Endothelial cell (in vitro differentiated cells): ENCODE results near the gene KCNIP1. TPM values are rescaled to one million over a fixed set of nuclear protein-coding genes. Genes with fewer than 3 reads are reported as not detected.

ENCODE experiments used
- DNase-seq: peaks from one replicate; pipeline ENCODE4 v3.0.0; 2021; ENCODE audit warnings: low spot score
- H3K27ac Mint-ChIP-seq: one replicate; pipeline ENCODE4 v1.8.0; 2021; ENCODE audit warnings: mixed read lengths, inconsistent platforms; ENCODE audit not compliant: unreplicated experiment
- H3K27me3 Mint-ChIP-seq: one replicate; pipeline ENCODE4 v1.8.0; 2021; ENCODE audit warnings: mild to moderate bottlenecking, moderate library complexity, mixed read lengths, inconsistent platforms; ENCODE audit not compliant: unreplicated experiment
- H3K36me3 Mint-ChIP-seq: one replicate; pipeline ENCODE4 v1.8.0; 2021; ENCODE audit warnings: mild to moderate bottlenecking, low read depth, mixed read lengths, inconsistent platforms; ENCODE audit not compliant: unreplicated experiment
- H3K4me1 Mint-ChIP-seq: one replicate; pipeline ENCODE4 v1.8.0; 2021; ENCODE audit warnings: mild to moderate bottlenecking, mixed read lengths, inconsistent platforms; ENCODE audit not compliant: unreplicated experiment
- H3K4me3 Mint-ChIP-seq: one replicate; pipeline ENCODE4 v1.8.0; 2021; ENCODE audit warnings: mild to moderate bottlenecking, mixed read lengths, inconsistent platforms; ENCODE audit not compliant: unreplicated experiment
- H3K9me3 Mint-ChIP-seq: one replicate; pipeline ENCODE4 v1.8.0; 2021; ENCODE audit warnings: mixed read lengths, inconsistent platforms; ENCODE audit not compliant: unreplicated experiment
- CTCF ChIP-seq: fragments of 200-600 bp; sonication (generic); IDR thresholded peaks from one replicate; pipeline ENCODE4 v1.5.0; 2021; ENCODE audit warnings: antibody characterized with exemption; ENCODE audit not compliant: unreplicated experiment
- total RNA-seq: library from RNA; stranded (reverse); fragmentation: NEBNext Ultra II Directional; extraction: Animal tissue kit (Norgen Biotek cat#: 25700); gene quantifications from one replicate; pipeline ENCODE4 v1.2.1, GENCODE V29; 2021; ENCODE audit not compliant: unreplicated experiment

The KCNIP1 gene
- total RNA-seq, 1 donor from 2014 or later, result 6.1 TPM

- Mint-ChIP-seq H3K36me3 (no peaks in the 10 kb centered on the region), H3K27me3 (peaks cover 7% of the 10 kb centered on the region), H3K4me1 (peaks cover 14% of the 10 kb centered on the region), H3K9me3 (no peaks in the 10 kb centered on the region), H3K4me3 (no peak overlapping the region), H3K27ac (no peak overlapping the region)
- TF ChIP-seq CTCF, result no peak
- DNase-seq, result no peak
Observed at GRCh38 chr5:170519549-170519948, 15.7 kb downstream of the KCNIP1 start.

DNA sequence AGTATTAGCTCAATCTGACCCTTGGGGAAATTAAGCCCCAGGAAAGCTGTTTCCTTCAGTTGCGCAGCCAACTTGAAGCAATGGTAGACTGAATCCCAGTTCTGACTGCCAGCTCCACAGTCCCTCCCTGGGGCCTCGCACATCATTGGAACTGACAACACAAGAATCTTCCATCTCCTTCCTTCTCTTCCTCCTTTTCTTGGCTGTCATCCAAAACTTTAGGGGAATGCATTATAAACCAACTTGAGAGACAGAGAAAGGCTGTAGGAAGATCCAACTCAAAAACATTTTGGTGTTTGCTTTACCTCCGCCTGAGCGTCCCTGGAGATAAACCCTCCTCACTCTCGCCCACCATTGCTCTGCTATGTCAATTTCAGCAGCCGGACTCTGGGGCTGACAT, 16.6 kb downstream of the KCNIP1 start:
- Mint-ChIP-seq H3K4me1 (peaks cover 14% of the 10 kb centered on the region), H3K9me3 (no peaks in the 10 kb centered on the region), H3K36me3 (no peaks in the 10 kb centered on the region), H3K4me3 (no peak overlapping the region), H3K27ac (no peak overlapping the region), H3K27me3 (peaks cover 7% of the 10 kb centered on the region)
- no peak for TF ChIP-seq CTCF
- no peak for DNase-seq

GRCh38 chr5:170522211-170523141, 18.7 kb downstream of the KCNIP1 start:
- Mint-ChIP-seq H3K36me3 (no peaks in the 10 kb centered on the region), H3K4me1 (peaks cover 14% of the 10 kb centered on the region), H3K9me3 (no peaks in the 10 kb centered on the region), H3K27me3 (peaks cover 7% of the 10 kb centered on the region), H3K4me3 (no peak overlapping the region), H3K27ac (no peak overlapping the region)
- TF ChIP-seq CTCF, result no peak
- DNase-seq, result no peak

DNA sequence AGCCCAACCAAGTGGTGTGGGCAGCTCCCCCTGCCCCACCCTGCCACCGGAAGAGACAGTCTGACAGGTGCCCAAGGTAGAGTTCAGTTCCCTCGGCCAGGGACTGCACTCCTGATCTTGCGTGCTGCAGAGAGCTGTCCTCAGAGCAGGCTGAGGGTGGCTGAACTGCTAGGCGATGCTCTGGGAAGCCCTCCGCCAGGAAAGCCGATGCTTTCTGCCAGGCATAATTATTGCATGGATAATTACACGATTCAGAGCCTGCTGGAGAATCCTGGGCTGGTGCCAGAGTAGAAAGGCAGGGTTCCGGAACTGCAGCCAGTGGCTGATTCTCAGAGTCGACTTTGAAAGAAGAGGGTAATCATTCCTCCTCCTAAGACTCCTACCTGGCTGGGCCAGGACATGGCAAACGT, 19.3 kb downstream of the KCNIP1 start:
- Mint-ChIP-seq H3K27ac (no peak overlapping the region), H3K36me3 (no peaks in the 10 kb centered on the region), H3K27me3 (peaks cover 7% of the 10 kb centered on the region), H3K9me3 (no peaks in the 10 kb centered on the region), H3K4me1 (peaks cover 14% of the 10 kb centered on the region), H3K4me3 (no peak overlapping the region)
- no peak for DNase-seq
- no peak for TF ChIP-seq CTCF

DNA sequence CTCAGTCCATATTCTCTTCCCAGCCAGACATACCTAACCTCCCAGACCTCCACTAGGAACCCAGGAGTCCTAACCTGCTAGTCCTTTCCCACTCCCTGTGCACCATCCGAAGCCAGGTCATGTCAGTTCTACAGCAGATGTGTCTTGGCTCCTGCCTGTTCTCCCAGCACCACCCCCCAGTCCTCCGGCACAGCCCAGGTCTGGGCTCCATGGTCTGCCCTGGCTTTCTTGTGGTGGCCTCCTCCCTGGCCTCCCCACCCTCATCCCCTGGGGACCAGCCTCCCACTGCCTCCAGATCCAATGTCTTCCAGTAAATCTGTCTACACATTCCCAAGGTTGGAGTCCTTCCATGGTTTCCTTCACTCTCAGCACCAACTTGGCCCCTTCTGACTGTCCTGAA, 20.0 kb downstream of the KCNIP1 start:
- no peaks in the 10 kb centered on the region for H3K36me3 Mint-ChIP-seq
- peaks cover 14% of the 10 kb centered on the region for H3K4me1 Mint-ChIP-seq
- no peaks in the 10 kb centered on the region for H3K9me3 Mint-ChIP-seq
- no peak for DNase-seq
- no peak for TF ChIP-seq CTCF
- H3K4me3 Mint-ChIP-seq, result no peak overlapping the region
- no peak overlapping the region for H3K27ac Mint-ChIP-seq
- H3K27me3 Mint-ChIP-seq, result peaks cover 7% of the 10 kb centered on the region
